Measurements from ENCODE around the gene SHISAL2B. TPM values are rescaled to one million over a fixed set of nuclear protein-coding genes. Genes with fewer than 3 reads are reported as not detected.
"Not testable (repeated sequence)": the region's sequence is repeated elsewhere in the genome, so short reads cannot be mapped to it uniquely, and the experiment has no call there.

Gene SHISAL2B
- total RNA-seq, 1 donor from 2014 or later: not detected

GRCh38 chr5:64685866-64686265 lies 4.4 kb upstream of the SHISAL2B start:
- TF ChIP-seq CTCF (IDR thresholded peaks at IDR 0.05): no peak
- intact Hi-C loops (cut with DNase I): no loop called here
- no peaks in the 10 kb centered on the region for H3K36me3 ChIP-seq
- no peaks in the 10 kb centered on the region for H3K9me3 ChIP-seq
- DNase-seq (ENCODE audit: low spot score in 2 of 2): no peak
- no peak overlapping the region for H3K4me3 ChIP-seq
- H3K27ac ChIP-seq: no peak overlapping the region
- H3K27me3 ChIP-seq: no peaks in the 10 kb centered on the region
- H3K4me1 ChIP-seq: no peaks in the 10 kb centered on the region

GRCh38 chr5:64688391-64688790 lies 1.9 kb upstream of the SHISAL2B start:
- Histone ChIP-seq H3K27me3 (no peaks in the 10 kb centered on the region), H3K36me3 (no peaks in the 10 kb centered on the region), H3K4me3 (no peak overlapping the region), H3K4me1 (no peaks in the 10 kb centered on the region), H3K27ac (no peak overlapping the region), H3K9me3 (no peaks in the 10 kb centered on the region)
- intact Hi-C loops (cut with DNase I): no loop called here
- TF ChIP-seq CTCF (IDR thresholded peaks at IDR 0.05): no peak
- DNase-seq (ENCODE audit: low spot score in 2 of 2): no peak

- no peak overlapping the region for H3K4me3 ChIP-seq
- H3K27me3 ChIP-seq: no peaks in the 10 kb centered on the region
- intact Hi-C loops (cut with DNase I): no loop called here
- no peaks in the 10 kb centered on the region for H3K9me3 ChIP-seq
- no peak for TF ChIP-seq CTCF (IDR thresholded peaks at IDR 0.05)
- H3K4me1 ChIP-seq: no peaks in the 10 kb centered on the region
- no peak for DNase-seq (ENCODE audit: low spot score in 2 of 2)
- no peak overlapping the region for H3K27ac ChIP-seq
- no peaks in the 10 kb centered on the region for H3K36me3 ChIP-seq
Observed at GRCh38 chr5:64688965-64689364, 1.3 kb upstream of the SHISAL2B start.

GRCh38 chr5:64690104-64690416 lies 243 bp upstream of the SHISAL2B start:
- Histone ChIP-seq H3K4me3 (peak overlapping the region; percentile 39 to 48), H3K36me3 (no peaks in the 10 kb centered on the region), H3K27ac (no peak overlapping the region), H3K4me1 (no peaks in the 10 kb centered on the region), H3K9me3 (no peaks in the 10 kb centered on the region), H3K27me3 (no peaks in the 10 kb centered on the region)
- intact Hi-C loops (cut with DNase I): no loop called here
- no peak for DNase-seq (ENCODE audit: low spot score in 2 of 2)
- TF ChIP-seq CTCF (IDR thresholded peaks at IDR 0.05): no peak

GRCh38 chr5:64691291-64691690 lies 988 bp downstream of the SHISAL2B start:
- H3K4me1 ChIP-seq: no peaks in the 10 kb centered on the region
- DNase-seq (ENCODE audit: low spot score in 2 of 2): no peak
- peaks cover 0 to under 1% of the 10 kb centered on the region in 2 donors for H3K9me3 ChIP-seq
- intact Hi-C loops (cut with DNase I): no loop called here
- no peak overlapping the region for H3K4me3 ChIP-seq
- H3K27me3 ChIP-seq: no peaks in the 10 kb centered on the region
- no peak for TF ChIP-seq CTCF (IDR thresholded peaks at IDR 0.05)
- no peak overlapping the region for H3K27ac ChIP-seq
- no peaks in the 10 kb centered on the region for H3K36me3 ChIP-seq

- H3K36me3 ChIP-seq: no peaks in the 10 kb centered on the region
- no peak overlapping the region for H3K27ac ChIP-seq
- intact Hi-C loops (cut with DNase I): no loop called here
- H3K9me3 ChIP-seq: peaks cover 0 to 11% of the 10 kb centered on the region in 2 donors
- no peak for TF ChIP-seq CTCF (IDR thresholded peaks at IDR 0.05)
- no peaks in the 10 kb centered on the region for H3K27me3 ChIP-seq
- H3K4me1 ChIP-seq: no peaks in the 10 kb centered on the region
- DNase-seq (ENCODE audit: low spot score in 2 of 2): no peak
- no peak overlapping the region for H3K4me3 ChIP-seq
Observed at GRCh38 chr5:64693636-64694035, 3.3 kb downstream of the SHISAL2B start.

- H3K27ac ChIP-seq; H3K4me3 ChIP-seq; intact Hi-C loops (cut with DNase I); H3K27me3 ChIP-seq; H3K36me3 ChIP-seq; H3K4me1 ChIP-seq; DNase-seq (ENCODE audit: low spot score in 2 of 2): not testable (repeated sequence)
- H3K9me3 ChIP-seq: peaks cover 0 to 11% of the 10 kb centered on the region in 2 donors
Observed at GRCh38 chr5:64696414-64696813, 6.1 kb downstream of the SHISAL2B start.
